Peyer's patch (tissue), 4 donors: ENCODE data around the gene AP1S3. TPM values are rescaled to one million over a fixed set of nuclear protein-coding genes. Genes with fewer than 3 reads are reported as not detected.

Source experiments
- DNase-seq, 3 donors: peaks; one replicate each; pipeline ENCODE4 v3.0.0-alpha.2; 2017 to 2019
- H3K27ac ChIP-seq, 4 donors: fragments of 200-600 bp; sonication (generic); one replicate each; pipeline ENCODE4 v1.5.1; 2016 to 2019
- H3K27me3 ChIP-seq, 2 donors: fragments of 200-600 bp; sonication (generic); one replicate each; pipeline ENCODE4 v1.5.1; 2019
- H3K36me3 ChIP-seq, 3 donors: fragments of 200-600 bp; sonication (generic); one replicate each; pipeline ENCODE4 v1.5.1; 2016 to 2019
- H3K4me1 ChIP-seq, 4 donors: fragments of 200-600 bp; sonication (generic); one replicate each; pipeline ENCODE4 v1.5.1; 2016 to 2019
- H3K4me3 ChIP-seq, 4 donors: fragments of 200-600 bp; sonication (generic); 1 replicate in 3 of 4; 2 replicates in 1 of 4; pipeline ENCODE4 v1.5.1; 2016 to 2019; ENCODE audit warnings: mild to moderate bottlenecking in 1 of 4
- H3K9me3 ChIP-seq, 4 donors: fragments of 200-600 bp; sonication (generic); one replicate each; pipeline ENCODE4 v1.5.1; 2016 to 2019; ENCODE audit warnings: mild to moderate bottlenecking in 1 of 4
- CTCF ChIP-seq, 6 experiments: fragments of 450-650 bp in 4 of 6; fragments of 200-600 bp in 2 of 6; sonication (generic) in 1 of 6; IDR thresholded peaks; one replicate each; pipeline ENCODE4 v1.5.1; 2017 to 2019; ENCODE audit warnings: antibody characterized with exemption in 6 of 6, mild to moderate bottlenecking in 3 of 6, moderate library complexity in 1 of 6
- POLR2A ChIP-seq, 2 donors: fragments of 450-650 bp; IDR thresholded peaks; one replicate each; pipeline ENCODE4 v1.5.1; 2017; ENCODE audit warnings: antibody characterized with exemption in 2 of 2, mild to moderate bottlenecking in 2 of 2, moderate library complexity in 2 of 2
- total RNA-seq, 4 donors: library from RNA; depleted of rRNA; stranded (reverse); fragments of >200 nt; gene quantifications; one replicate each; pipeline ENCODE4 v1.1.0, GENCODE V29; 2016

Gene AP1S3
- total RNA-seq, 4 donors from 2014 or later: 6.3 to 17.0 (median 9.6) TPM

- Histone ChIP-seq H3K4me1 (no peaks in the 10 kb centered on the region), H3K9me3 (no peaks in the 10 kb centered on the region), H3K27me3 (no peaks in the 10 kb centered on the region), H3K27ac (peak overlapping the region in 1 of 4 donors; percentile 9), H3K36me3 (no peaks in the 10 kb centered on the region), H3K4me3 (no peak overlapping the region)
- TF ChIP-seq CTCF (IDR thresholded peaks at IDR 0.05): no peak
- no peak for TF ChIP-seq POLR2A (IDR thresholded peaks at IDR 0.05)
- DNase-seq: no peak
Observed at GRCh38 chr2:223725986-223726970, 111.1 kb downstream of the AP1S3 start.

GRCh38 chr2:223725494-223725893 lies 111.9 kb downstream of the AP1S3 start:
- TF ChIP-seq CTCF (IDR thresholded peaks at IDR 0.05) (no peak), POLR2A (IDR thresholded peaks at IDR 0.05) (no peak)
- no peaks in the 10 kb centered on the region for H3K27me3 ChIP-seq
- peak overlapping the region in 1 of 4 donors; percentile 9 for H3K27ac ChIP-seq
- peak in 1 of 3 donors; percentile 68 for DNase-seq
- no peaks in the 10 kb centered on the region for H3K4me1 ChIP-seq
- H3K4me3 ChIP-seq: no peak overlapping the region
- no peaks in the 10 kb centered on the region for H3K36me3 ChIP-seq
- no peaks in the 10 kb centered on the region for H3K9me3 ChIP-seq

- DNase-seq: no peak
- H3K36me3 ChIP-seq: no peaks in the 10 kb centered on the region
- H3K4me3 ChIP-seq: no peak overlapping the region
- no peaks in the 10 kb centered on the region for H3K9me3 ChIP-seq
- H3K27me3 ChIP-seq: no peaks in the 10 kb centered on the region
- H3K4me1 ChIP-seq: no peaks in the 10 kb centered on the region
- TF ChIP-seq CTCF (IDR thresholded peaks at IDR 0.05) (no peak), POLR2A (IDR thresholded peaks at IDR 0.05) (no peak)
- peak overlapping the region in 1 of 4 donors; percentile 8 for H3K27ac ChIP-seq
Observed at GRCh38 chr2:223724861-223725260, 112.5 kb downstream of the AP1S3 start.

GRCh38 chr2:223723954-223724411 lies 113.4 kb downstream of the AP1S3 start:
- H3K27me3 ChIP-seq: no peaks in the 10 kb centered on the region
- DNase-seq: no peak
- no peaks in the 10 kb centered on the region for H3K36me3 ChIP-seq
- no peak overlapping the region for H3K27ac ChIP-seq
- H3K9me3 ChIP-seq: no peaks in the 10 kb centered on the region
- TF ChIP-seq CTCF (IDR thresholded peaks at IDR 0.05): no peak
- no peak for TF ChIP-seq POLR2A (IDR thresholded peaks at IDR 0.05)
- H3K4me1 ChIP-seq: no peaks in the 10 kb centered on the region
- H3K4me3 ChIP-seq: no peak overlapping the region

GRCh38 chr2:223722226-223722625 lies 115.2 kb downstream of the AP1S3 start:
- H3K27me3 ChIP-seq: no peaks in the 10 kb centered on the region
- no peak overlapping the region for H3K27ac ChIP-seq
- no peaks in the 10 kb centered on the region for H3K36me3 ChIP-seq
- DNase-seq: no peak
- H3K4me3 ChIP-seq: no peak overlapping the region
- TF ChIP-seq POLR2A (IDR thresholded peaks at IDR 0.05) (no peak), CTCF (IDR thresholded peaks at IDR 0.05) (no peak)
- no peaks in the 10 kb centered on the region for H3K9me3 ChIP-seq
- no peaks in the 10 kb centered on the region for H3K4me1 ChIP-seq
